Middle frontal gyrus (tissue), 1 donor: ENCODE measurements around the gene SLC25A46.
"Not testable (repeated sequence)": the region's sequence is repeated elsewhere in the genome, so short reads cannot be mapped to it uniquely, and the experiment has no call there.

Experiments used
- DNase-seq: peaks from one replicate; pipeline ENCODE4 v3.0.0-alpha.2; 2015; ENCODE audit warnings: low spot score; ENCODE audit errors: extremely low spot score

SLC25A46 gene

GRCh38 chr5:110738812-110739651, at the start of gene SLC25A46:
Gene SLC25A46 (plus strand): TSS chr5:110739007. CDS start chr5:110739120, 113 bp downstream.
- peak; percentile 87 for DNase-seq

- not testable (repeated sequence) for DNase-seq
Measured at GRCh38 chr5:110690587-110690986, 48.2 kb upstream of the SLC25A46 start.

GRCh38 chr5:110692669-110693068, 46.1 kb upstream of the SLC25A46 start:
- DNase-seq = not testable (repeated sequence)

- DNase-seq = no peak
Measured at GRCh38 chr5:110702300-110702699, 36.5 kb upstream of the SLC25A46 start.

- DNase-seq = no peak
Measured at GRCh38 chr5:110702704-110703103, 36.1 kb upstream of the SLC25A46 start.

GRCh38 chr5:110703481-110703880, 35.3 kb upstream of the SLC25A46 start:
- no peak for DNase-seq

- no peak for DNase-seq
Measured at GRCh38 chr5:110705349-110705748, 33.5 kb upstream of the SLC25A46 start.

- no peak for DNase-seq
Measured at GRCh38 chr5:110707260-110707844, 31.5 kb upstream of the SLC25A46 start.

- no peak for DNase-seq
Measured at GRCh38 chr5:110716247-110717245, 22.3 kb upstream of the SLC25A46 start.

- no peak for DNase-seq
Measured at GRCh38 chr5:110718311-110718710, 20.5 kb upstream of the SLC25A46 start.

- peak; percentile 75 for DNase-seq
Measured at GRCh38 chr5:110726249-110727024, 12.4 kb upstream of the SLC25A46 start, which contains the start of gene TMEM232. Gene TMEM232 (minus strand): TSS chr5:110726671. CDS start chr5:110667352, 59,319 bp downstream.

- DNase-seq = no peak
Measured at GRCh38 chr5:110727025-110727314, 11.8 kb upstream of the SLC25A46 start.

GRCh38 chr5:110731499-110731898, 7.3 kb upstream of the SLC25A46 start:
- DNase-seq = not testable (repeated sequence)

- DNase-seq = no peak
Measured at GRCh38 chr5:110734101-110734500, 4.7 kb upstream of the SLC25A46 start.

- no peak for DNase-seq
Measured at GRCh38 chr5:110735556-110735955, 3.3 kb upstream of the SLC25A46 start.

- DNase-seq = no peak
Measured at GRCh38 chr5:110736753-110737152, 2.1 kb upstream of the SLC25A46 start.

- no peak for DNase-seq
Measured at GRCh38 chr5:110738503-110738811, 350 bp upstream of the SLC25A46 start.

- DNase-seq = no peak
Measured at GRCh38 chr5:110751902-110752762, 13.3 kb downstream of the SLC25A46 start.

GRCh38 chr5:110752953-110753352, 14.1 kb downstream of the SLC25A46 start:
- no peak for DNase-seq

- DNase-seq = no peak
Measured at GRCh38 chr5:110753600-110753999, 14.8 kb downstream of the SLC25A46 start.
